Stomach (tissue), 4 donors: ENCODE results near the gene GALNT18.

Source experiments
- POLR2A ChIP-seq, 4 donors: fragments of 450-650 bp; IDR thresholded peaks; one replicate each; pipeline ENCODE4 v1.6.1; 2016; ENCODE audit warnings: antibody characterized with exemption in 4 of 4, control low read depth in 2 of 4, mild to moderate bottlenecking in 1 of 4, moderate library complexity in 1 of 4
- POLR2AphosphoS5 ChIP-seq, 3 donors: sonication (generic); formaldehyde crosslinking; IDR thresholded peaks; one replicate each; pipeline ENCODE4 v1.6.1; 2016; ENCODE audit warnings: antibody characterized with exemption in 3 of 3
- TF ChIP-seq, protein P1 (sequence below), 7 experiments: fragments of 450-650 bp in 4 of 7; fragments of 200-600 bp in 3 of 7; sonication (generic) in 3 of 7; IDR thresholded peaks; one replicate each; pipeline ENCODE4 v1.5.1; 2016 to 2019; ENCODE audit warnings: antibody characterized with exemption in 7 of 7, control low read depth in 2 of 7, mild to moderate bottlenecking in 1 of 7

DNA sequence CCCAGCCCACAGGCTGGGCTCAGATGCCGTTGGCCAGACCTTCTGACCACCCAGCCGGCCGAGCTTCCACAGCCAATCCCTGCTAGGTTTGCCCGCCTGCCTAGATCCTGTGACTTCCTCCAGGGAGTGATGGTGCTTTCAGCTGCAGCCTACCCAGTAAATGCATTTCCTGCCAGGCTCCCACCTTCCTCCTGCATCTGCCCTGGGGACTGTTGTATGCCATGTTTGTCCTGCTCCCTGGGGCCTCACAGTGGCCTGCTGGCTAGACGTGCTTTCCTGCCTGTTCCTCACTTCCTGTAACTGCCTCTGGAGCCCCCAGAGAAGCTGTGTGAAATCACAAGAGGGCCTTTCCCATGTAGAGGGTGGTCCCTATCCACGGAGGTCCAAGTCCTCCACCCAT lies 86.2 kb downstream of the GALNT18 start:
- TF ChIP-seq, protein P1, sequence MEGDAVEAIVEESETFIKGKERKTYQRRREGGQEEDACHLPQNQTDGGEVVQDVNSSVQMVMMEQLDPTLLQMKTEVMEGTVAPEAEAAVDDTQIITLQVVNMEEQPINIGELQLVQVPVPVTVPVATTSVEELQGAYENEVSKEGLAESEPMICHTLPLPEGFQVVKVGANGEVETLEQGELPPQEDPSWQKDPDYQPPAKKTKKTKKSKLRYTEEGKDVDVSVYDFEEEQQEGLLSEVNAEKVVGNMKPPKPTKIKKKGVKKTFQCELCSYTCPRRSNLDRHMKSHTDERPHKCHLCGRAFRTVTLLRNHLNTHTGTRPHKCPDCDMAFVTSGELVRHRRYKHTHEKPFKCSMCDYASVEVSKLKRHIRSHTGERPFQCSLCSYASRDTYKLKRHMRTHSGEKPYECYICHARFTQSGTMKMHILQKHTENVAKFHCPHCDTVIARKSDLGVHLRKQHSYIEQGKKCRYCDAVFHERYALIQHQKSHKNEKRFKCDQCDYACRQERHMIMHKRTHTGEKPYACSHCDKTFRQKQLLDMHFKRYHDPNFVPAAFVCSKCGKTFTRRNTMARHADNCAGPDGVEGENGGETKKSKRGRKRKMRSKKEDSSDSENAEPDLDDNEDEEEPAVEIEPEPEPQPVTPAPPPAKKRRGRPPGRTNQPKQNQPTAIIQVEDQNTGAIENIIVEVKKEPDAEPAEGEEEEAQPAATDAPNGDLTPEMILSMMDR (IDR thresholded peaks at IDR 0.05), result no peak
- TF ChIP-seq POLR2A (IDR thresholded peaks at IDR 0.05) (no peak), POLR2AphosphoS5 (IDR thresholded peaks at IDR 0.05) (no peak)
